HCT116 (cell line): ENCODE results near the gene TLCD3A. TPM values are rescaled to one million over a fixed set of nuclear protein-coding genes. Genes with fewer than 3 reads are reported as not detected.
"Not testable (repeated sequence)": the region's sequence is repeated elsewhere in the genome, so short reads cannot be mapped to it uniquely, and the experiment has no call there.

ENCODE experiments used
- ATAC-seq: fragments of 200-7000 bp; cut with Tn5 transposase; 2 replicates; pipeline ENCODE4 v1.9.1; 2020; ENCODE audit warnings: mild to moderate bottlenecking, moderate library complexity
- BruUV-seq: library from RNA; stranded (reverse); fragments of 400-500 nt; replicated peaks from 2 replicates; lab custom pipeline; 2021; lab: Mats Ljungman, UMichigan
- CTCF ChIA-PET: fragments of 300-600 bp; sonication (Branson Sonifier 250); formaldehyde crosslinking; loops from one replicate; lab custom pipeline; 2021; ENCODE audit warnings: antibody characterized with exemption; lab: Charles Lee
- POLR2A ChIA-PET: fragments of 300-600, 350-600 bp; sonication (Branson Sonifier 250); formaldehyde crosslinking; loops from one replicate; lab custom pipeline; 2021; ENCODE audit warnings: antibody characterized with exemption; lab: Charles Lee
- RAD21 ChIA-PET, 2 experiments: fragments of 300-600 bp; sonication (Branson Sonifier 250); formaldehyde crosslinking; loops; one replicate each; lab custom pipeline; 2023; ENCODE audit warnings: low total read pairs in 2 of 2; ENCODE audit not compliant: uncharacterized antibody in 2 of 2, unreplicated experiment in 2 of 2, low non-redundant PET in 1 of 2; lab: Charles Lee
- DNase-seq: peaks from one replicate; pipeline ENCODE4 v3.0.0-alpha.2; 2010; ENCODE audit warnings: low read depth, low spot score
- H2AFZ ChIP-seq: fragments of 200-600 bp; shearing (Covaris generic), sonication (generic); 2 replicates; pipeline ENCODE4 v1.6.1; 2017; ENCODE audit warnings: low read depth, mixed run types, mixed read lengths, antibody characterized with exemption, low read length; ENCODE audit not compliant: poor library complexity, severe bottlenecking
- H3K27ac ChIP-seq: 2 replicates; pipeline ENCODE4 v1.5.1; 2012; ENCODE audit warnings: low read depth, low read length
- H3K27me3 ChIP-seq: fragments of 200-600 bp; sonication (generic); 2 replicates; pipeline ENCODE4 v1.6.1; 2016; ENCODE audit warnings: mixed run types, low read length, mixed read lengths; ENCODE audit not compliant: insufficient read depth
- H3K36me3 ChIP-seq, 2 experiments: fragments of 200-500 bp in 1 of 2; fragments of 200-600 bp in 1 of 2; sonication (Bioruptor generic) in 1 of 2; sonication (generic) in 1 of 2; 2 replicates each; pipeline versions ENCODE4 v1.5.1 to v1.6.1; 2014 to 2016; ENCODE audit warnings: low read length in 2 of 2, inconsistent platforms in 1 of 2, mixed read lengths in 1 of 2, mixed run types in 1 of 2; ENCODE audit not compliant: insufficient read depth in 2 of 2, control insufficient read depth in 1 of 2
- H3K4me1 ChIP-seq, 2 experiments: fragments of 200-600 bp in 1 of 2; sonication (generic) in 1 of 2; 2 replicates each; pipeline versions ENCODE4 v1.5.1 to v1.6.1; 2012 to 2017; ENCODE audit warnings: low read length in 2 of 2, inconsistent platforms in 1 of 2, mild to moderate bottlenecking in 1 of 2, mixed read lengths in 1 of 2, mixed run types in 1 of 2, moderate library complexity in 1 of 2; ENCODE audit not compliant: insufficient read depth in 2 of 2, control insufficient read depth in 1 of 2
- H3K4me2 ChIP-seq: fragments of 200-600 bp; sonication (generic); 2 replicates; pipeline ENCODE4 v1.6.1; 2017; ENCODE audit warnings: mixed run types, low read length, mixed read lengths
- H3K4me3 ChIP-seq, 2 experiments: fragments of 200-600 bp in 1 of 2; sonication (generic) in 1 of 2; replicated peaks in 1 of 2; 2 replicates each; pipeline ENCODE4 v1.5.1; 2011 to 2016; ENCODE audit warnings: low read length in 2 of 2, control low read depth in 1 of 2, low read depth in 1 of 2, mild to moderate bottlenecking in 1 of 2, mixed read lengths in 1 of 2, mixed run types in 1 of 2
- H3K79me2 ChIP-seq: fragments of 200-600 bp; sonication (generic); 2 replicates; pipeline ENCODE4 v1.6.1; 2017; ENCODE audit warnings: mild to moderate bottlenecking, mixed run types, low read length, moderate library complexity, mixed read lengths; ENCODE audit not compliant: insufficient read depth
- H3K9ac ChIP-seq: fragments of 200-600 bp; sonication (generic); 2 replicates; pipeline ENCODE4 v1.6.1; 2016; ENCODE audit warnings: low read length, mixed read lengths
- H3K9me2 ChIP-seq: fragments of 200-600 bp; sonication (generic), shearing (Covaris generic); 2 replicates; pipeline ENCODE4 v1.6.1; 2017; ENCODE audit warnings: mixed run types, mild to moderate bottlenecking, moderate library complexity; ENCODE audit not compliant: insufficient read depth
- H3K9me3 ChIP-seq, 2 experiments: fragments of 200-500 bp in 1 of 2; fragments of 200-600 bp in 1 of 2; sonication (Bioruptor generic) in 1 of 2; sonication (generic) in 1 of 2; 2 replicates each; pipeline ENCODE4 v1.6.1; 2014 to 2017; ENCODE audit warnings: low read length in 2 of 2, mixed read lengths in 2 of 2, inconsistent platforms in 1 of 2, low read depth in 1 of 2, mild to moderate bottlenecking in 1 of 2, mixed run types in 1 of 2, moderate library complexity in 1 of 2; ENCODE audit not compliant: control insufficient read depth in 1 of 2, insufficient read depth in 1 of 2
- H4K20me1 ChIP-seq: fragments of 200-600 bp; sonication (generic), shearing (Covaris generic); 2 replicates; pipeline ENCODE4 v1.6.1; 2017; ENCODE audit warnings: mixed run types, mild to moderate bottlenecking, moderate library complexity; ENCODE audit not compliant: insufficient read depth
- CEBPB ChIP-seq: IDR thresholded peaks from 2 replicates; pipeline ENCODE4 v1.6.1; 2012; ENCODE audit warnings: low read depth
- EGR1 ChIP-seq: IDR thresholded peaks from 2 replicates; pipeline ENCODE4 v1.6.1; 2012; ENCODE audit warnings: low read depth
- FOSL1 ChIP-seq: IDR thresholded peaks from 2 replicates; pipeline ENCODE4 v1.6.1; 2012; ENCODE audit warnings: low read depth
- JUND ChIP-seq: IDR thresholded peaks from 2 replicates; pipeline ENCODE4 v1.6.1; 2012
- POLR2A ChIP-seq: IDR thresholded peaks from 2 replicates; pipeline ENCODE4 v1.7.0; 2011; ENCODE audit warnings: borderline replicate concordance; ENCODE audit not compliant: insufficient read depth, insufficient read length; ENCODE audit errors: extremely low read depth
- RAD21 ChIP-seq: IDR thresholded peaks from 2 replicates; pipeline ENCODE4 v1.6.1; 2012; ENCODE audit warnings: low read depth, mild to moderate bottlenecking
- SIN3A ChIP-seq: IDR thresholded peaks from 2 replicates; pipeline ENCODE4 v1.6.1; 2012; ENCODE audit warnings: low read depth
- SP1 ChIP-seq: IDR thresholded peaks from 2 replicates; pipeline ENCODE4 v1.6.1; 2012; ENCODE audit warnings: low read depth
- TCF7L2 ChIP-seq: IDR thresholded peaks from 2 replicates; pipeline ENCODE4 v1.7.0; 2011; ENCODE audit warnings: borderline replicate concordance, inconsistent platforms; ENCODE audit not compliant: insufficient read depth, insufficient read length; ENCODE audit errors: extremely low read depth
- YY1 ChIP-seq: IDR thresholded peaks from 2 replicates; pipeline ENCODE4 v1.6.1; 2011; ENCODE audit warnings: low read length, low read depth, moderate library complexity, mild to moderate bottlenecking; ENCODE audit not compliant: insufficient replicate concordance; ENCODE audit errors: extremely low read depth
- ZNF274 ChIP-seq: fragments of 200-500 bp; sonication (Bioruptor generic); IDR thresholded peaks from 2 replicates; pipeline ENCODE4 v1.6.1; 2014; ENCODE audit warnings: mild to moderate bottlenecking, low read depth, low read length, inconsistent platforms
- intact Hi-C: fragments of 100-400 bp; cut with micrococcal nuclease; formaldehyde crosslinking; loops from 2 replicates; pipeline ENCODE4 v1.10.0; 2022
- total RNA-seq: library from RNA; stranded (reverse); gene quantifications from one replicate; pipeline ENCODE4 v1.2.1, GENCODE V29; 2021; ENCODE audit not compliant: unreplicated experiment
- TF ChIP-seq, protein P1 (sequence below): IDR thresholded peaks from 2 replicates; pipeline ENCODE4 v1.6.1; 2012
- TF ChIP-seq, protein P2 (sequence below): IDR thresholded peaks from 2 replicates; pipeline ENCODE4 v1.6.1; 2011; ENCODE audit warnings: mild to moderate bottlenecking, low read length, moderate library complexity; ENCODE audit not compliant: insufficient replicate concordance; ENCODE audit errors: extremely low read depth

TLCD3A gene
- total RNA-seq, 1 experiment from 2014 or later, result 26.0 TPM

DNA sequence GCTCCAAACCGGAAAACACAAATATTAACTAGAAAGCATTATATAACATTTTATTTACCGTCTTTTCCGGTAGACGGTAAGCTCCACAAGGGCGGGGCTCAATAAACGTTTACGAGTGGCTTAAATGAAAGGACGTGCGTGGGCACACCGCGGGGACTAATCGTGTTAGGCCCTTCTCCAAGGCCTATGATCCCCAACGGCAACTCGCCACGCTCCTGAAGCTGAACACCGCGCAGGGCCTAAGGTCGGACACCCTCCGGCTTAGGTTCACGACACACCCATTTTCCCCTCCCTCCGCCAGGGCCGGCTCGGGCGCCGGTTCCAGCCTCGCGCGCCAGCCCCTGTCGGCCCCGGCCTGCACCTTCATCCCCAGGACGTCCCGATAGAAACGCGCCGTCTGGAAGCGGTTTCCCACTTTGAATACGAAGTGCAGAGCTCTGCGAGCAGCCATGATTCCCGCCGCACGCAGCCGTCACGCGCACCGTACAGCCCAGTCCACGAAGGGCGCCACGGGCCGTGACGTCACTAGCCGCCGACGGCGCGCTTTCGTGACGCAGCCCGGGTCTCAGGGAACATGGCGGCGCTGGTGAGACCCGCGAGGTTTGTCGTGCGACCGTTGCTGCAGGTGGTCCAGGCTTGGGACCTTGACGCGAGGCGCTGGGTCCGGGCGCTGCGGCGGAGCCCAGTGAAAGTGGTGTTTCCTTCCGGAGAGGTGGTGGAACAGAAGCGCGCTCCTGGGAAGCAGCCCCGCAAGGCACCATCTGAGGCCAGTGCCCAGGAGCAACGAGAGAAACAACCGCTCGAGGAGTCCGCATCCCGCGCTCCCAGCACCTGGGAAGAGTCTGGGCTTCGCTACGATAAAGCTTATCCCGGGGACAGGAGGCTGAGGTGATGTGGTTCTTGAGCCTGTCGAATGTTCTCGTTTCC lies 49.7 kb downstream of the TLCD3A start, which contains the start of the genes GLOD4 and MRM3 (continued):
- TF ChIP-seq SIN3A (peak; percentile 98), TCF7L2 (no peak), FOSL1 (no peak), EGR1 (peak; percentile 26; the same call in 1 of the 2 replicates), ZNF274 (no peak)

DNA sequence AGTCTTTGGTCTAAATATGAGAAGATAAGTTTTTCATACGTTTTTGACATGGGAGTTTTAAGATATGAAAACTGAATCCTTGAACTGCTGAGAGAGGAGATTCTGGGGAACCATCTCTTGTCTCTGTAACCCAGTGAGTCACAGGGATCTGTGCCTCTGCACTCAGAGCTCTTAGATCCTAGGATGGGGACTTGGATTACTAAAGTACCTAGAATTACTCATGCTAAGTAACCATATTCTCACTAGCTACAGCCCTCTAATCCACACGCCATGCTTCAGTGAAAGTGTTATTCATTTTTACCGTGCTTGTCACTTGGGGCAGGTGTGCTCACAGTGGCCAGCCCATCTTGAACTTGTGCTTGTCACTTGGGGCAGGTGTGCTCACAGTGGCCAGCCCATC lies 51.7 kb downstream of the TLCD3A start:
- intact Hi-C loops, result no loop called here
- POLR2A ChIA-PET, result no interaction called here
- H3K4me2 ChIP-seq, result peak overlapping the region; percentile 85; the same call in 1 of the 2 replicates

DNA sequence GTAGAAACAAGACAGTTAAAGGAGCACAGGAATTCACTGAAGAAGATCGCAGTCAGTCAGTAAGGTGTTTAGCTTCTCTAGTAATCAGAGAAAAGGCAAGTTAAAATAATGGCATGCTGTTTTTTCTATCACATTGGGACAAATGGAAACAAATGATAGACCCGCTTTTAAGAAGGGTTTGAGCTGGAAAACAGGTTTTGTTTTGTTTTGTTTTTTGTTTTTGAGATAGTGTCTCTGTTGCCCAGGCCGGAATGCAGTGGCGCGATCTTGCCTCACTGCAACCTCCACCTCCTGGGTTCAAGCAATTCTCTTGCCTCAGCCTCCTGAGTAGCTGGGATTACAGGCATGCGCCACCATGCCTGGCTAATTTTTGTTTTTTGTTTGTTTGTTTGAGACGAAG lies 53.5 kb downstream of the TLCD3A start:
- CTCF ChIA-PET, result not testable (repeated sequence)

More for the DNA sequence above, 51.7 kb downstream of the TLCD3A start:
- ATAC-seq (no peak), DNase-seq (no peak)
- H4K20me1 ChIP-seq, result no peaks in the 10 kb centered on the region
- H3K36me3 ChIP-seq, result peaks cover 7 to 15% of the 10 kb centered on the region in 2 experiments; a peak in 3 of 4 replicates
- no peak overlapping the region for H3K4me3 ChIP-seq
- no peak overlapping the region for H3K9ac ChIP-seq
- no peak overlapping the region for H3K27ac ChIP-seq
- no peak overlapping the region for H2AFZ ChIP-seq
- H3K79me2 ChIP-seq, result peaks cover 74% of the 10 kb centered on the region
- BruUV-seq, result no TSS peak
- TF ChIP-seq, protein P1, sequence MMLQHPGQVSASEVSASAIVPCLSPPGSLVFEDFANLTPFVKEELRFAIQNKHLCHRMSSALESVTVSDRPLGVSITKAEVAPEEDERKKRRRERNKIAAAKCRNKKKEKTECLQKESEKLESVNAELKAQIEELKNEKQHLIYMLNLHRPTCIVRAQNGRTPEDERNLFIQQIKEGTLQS, result no peak
- no peak for TF ChIP-seq CEBPB
- no peak for TF ChIP-seq JUND
- TF ChIP-seq, protein P2, sequence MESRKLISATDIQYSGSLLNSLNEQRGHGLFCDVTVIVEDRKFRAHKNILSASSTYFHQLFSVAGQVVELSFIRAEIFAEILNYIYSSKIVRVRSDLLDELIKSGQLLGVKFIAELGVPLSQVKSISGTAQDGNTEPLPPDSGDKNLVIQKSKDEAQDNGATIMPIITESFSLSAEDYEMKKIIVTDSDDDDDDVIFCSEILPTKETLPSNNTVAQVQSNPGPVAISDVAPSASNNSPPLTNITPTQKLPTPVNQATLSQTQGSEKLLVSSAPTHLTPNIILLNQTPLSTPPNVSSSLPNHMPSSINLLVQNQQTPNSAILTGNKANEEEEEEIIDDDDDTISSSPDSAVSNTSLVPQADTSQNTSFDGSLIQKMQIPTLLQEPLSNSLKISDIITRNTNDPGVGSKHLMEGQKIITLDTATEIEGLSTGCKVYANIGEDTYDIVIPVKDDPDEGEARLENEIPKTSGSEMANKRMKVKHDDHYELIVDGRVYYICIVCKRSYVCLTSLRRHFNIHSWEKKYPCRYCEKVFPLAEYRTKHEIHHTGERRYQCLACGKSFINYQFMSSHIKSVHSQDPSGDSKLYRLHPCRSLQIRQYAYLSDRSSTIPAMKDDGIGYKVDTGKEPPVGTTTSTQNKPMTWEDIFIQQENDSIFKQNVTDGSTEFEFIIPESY, result no peak
- no peak for TF ChIP-seq ZNF274
- no peak for TF ChIP-seq SP1
- TF ChIP-seq POLR2A, result no peak
- TF ChIP-seq EGR1, result no peak
- TF ChIP-seq YY1, result no peak
- no peak for TF ChIP-seq RAD21
- CTCF ChIA-PET, result no interaction called here
- RAD21 ChIA-PET, result no interaction called here
- peaks cover 7 to 16% of the 10 kb centered on the region in 2 experiments; a peak in 3 of 4 replicates for H3K4me1 ChIP-seq
- no peaks in the 10 kb centered on the region for H3K9me3 ChIP-seq
- H3K27me3 ChIP-seq, result no peaks in the 10 kb centered on the region
- H3K9me2 ChIP-seq, result no peaks in the 10 kb centered on the region

More for the DNA sequence above, 53.5 kb downstream of the TLCD3A start:
- H3K27ac ChIP-seq, H4K20me1 ChIP-seq, H3K9ac ChIP-seq, ATAC-seq, H3K9me2 ChIP-seq, H3K9me3 ChIP-seq, intact Hi-C loops, POLR2A ChIA-PET, DNase-seq, H3K27me3 ChIP-seq, H2AFZ ChIP-seq, H3K4me2 ChIP-seq, BruUV-seq, H3K4me3 ChIP-seq: not testable (repeated sequence)
- Histone ChIP-seq H3K79me2 (peaks cover 62% of the 10 kb centered on the region), H3K4me1 (peaks cover 7 to 16% of the 10 kb centered on the region in 2 experiments; a peak in 3 of 4 replicates), H3K36me3 (peaks cover 11 to 29% of the 10 kb centered on the region in 2 experiments; a peak in 3 of 4 replicates)
- RAD21 ChIA-PET, result interaction anchor here in 1 of 2 experiments (0.5 kb wide), 1 partner anchor 421 kb away, joined by 3 read pairs; no protein-coding TSS in a partner anchor
